Endothelial cell of coronary artery (primary cell): ENCODE results near the gene FAM3D. TPM values are rescaled to one million over a fixed set of nuclear protein-coding genes. Genes with fewer than 3 reads are reported as not detected.

Experiments used
- total RNA-seq: library from RNA; depleted of rRNA; stranded (reverse); fragments of >200 nt; gene quantifications from 2 replicates; pipeline ENCODE4 v1.2.3, GENCODE V29; 2014

FAM3D gene, protein sequence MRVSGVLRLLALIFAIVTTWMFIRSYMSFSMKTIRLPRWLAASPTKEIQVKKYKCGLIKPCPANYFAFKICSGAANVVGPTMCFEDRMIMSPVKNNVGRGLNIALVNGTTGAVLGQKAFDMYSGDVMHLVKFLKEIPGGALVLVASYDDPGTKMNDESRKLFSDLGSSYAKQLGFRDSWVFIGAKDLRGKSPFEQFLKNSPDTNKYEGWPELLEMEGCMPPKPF
- 0.09 and 0.18 TPM in 2 replicates for total RNA-seq

GRCh38 chr3:58666683-58667082, at the start of gene FAM3D:
Gene FAM3D, minus strand, starts transcription at chr3:58666774. Its CDS starts 11,211 bp downstream, at chr3:58655563.

Other genes starting within 250 kb of the FAM3D start
- gene PDHB, start 232.9 kb downstream of the FAM3D start, total RNA-seq = 55.1 and 62.4 TPM in 2 replicates
- 5.3 and 9.2 TPM in 2 replicates for gene KCTD6, start 174.7 kb downstream of the FAM3D start, total RNA-seq
- gene ACOX2, start 129.6 kb downstream of the FAM3D start, total RNA-seq = 2.8 and 4.0 TPM in 2 replicates
- 4.5 and 5.4 TPM in 2 replicates for gene FAM107A, start 89.4 kb downstream of the FAM3D start, total RNA-seq